HG02852 (cell line): ENCODE results near the gene PEAK3.
"Not testable (repeated sequence)": the region's sequence is repeated elsewhere in the genome, so short reads cannot be mapped to it uniquely, and the experiment has no call there.

ENCODE experiments used
- ATAC-seq: cut with Tn5 transposase; IDR thresholded peaks from one replicate; pipeline ENCODE4 v1.9.1; 2021; ENCODE audit warnings: mild to moderate bottlenecking, moderate library complexity; ENCODE audit not compliant: unreplicated experiment

PEAK3 gene

GRCh38 chr19:2289714-2290435 is 7.9 kb upstream of the PEAK3 start:
- no peak for ATAC-seq

- ATAC-seq = no peak
Observed at GRCh38 chr19:2288818-2289713, 7.1 kb upstream of the PEAK3 start.

GRCh38 chr19:2288338-2288817 is 6.4 kb upstream of the PEAK3 start:
- ATAC-seq = no peak

- ATAC-seq = no peak
Observed at GRCh38 chr19:2287585-2288337, 5.8 kb upstream of the PEAK3 start.

GRCh38 chr19:2286402-2287140 is 4.6 kb upstream of the PEAK3 start:
- no peak for ATAC-seq

- ATAC-seq = no peak
Observed at GRCh38 chr19:2283835-2284507, 2.0 kb upstream of the PEAK3 start.

GRCh38 chr19:2282862-2283237 is 875 bp upstream of the PEAK3 start:
- no peak for ATAC-seq

GRCh38 chr19:2281265-2282061 is 512 bp downstream of the PEAK3 start:
- not testable (repeated sequence) for ATAC-seq

- ATAC-seq = no peak
Observed at GRCh38 chr19:2280633-2281264, 1.2 kb downstream of the PEAK3 start.

- ATAC-seq = no peak
Observed at GRCh38 chr19:2278459-2279158, 3.4 kb downstream of the PEAK3 start.

GRCh38 chr19:2277138-2277537 is 4.8 kb downstream of the PEAK3 start:
- no peak for ATAC-seq

DNA sequence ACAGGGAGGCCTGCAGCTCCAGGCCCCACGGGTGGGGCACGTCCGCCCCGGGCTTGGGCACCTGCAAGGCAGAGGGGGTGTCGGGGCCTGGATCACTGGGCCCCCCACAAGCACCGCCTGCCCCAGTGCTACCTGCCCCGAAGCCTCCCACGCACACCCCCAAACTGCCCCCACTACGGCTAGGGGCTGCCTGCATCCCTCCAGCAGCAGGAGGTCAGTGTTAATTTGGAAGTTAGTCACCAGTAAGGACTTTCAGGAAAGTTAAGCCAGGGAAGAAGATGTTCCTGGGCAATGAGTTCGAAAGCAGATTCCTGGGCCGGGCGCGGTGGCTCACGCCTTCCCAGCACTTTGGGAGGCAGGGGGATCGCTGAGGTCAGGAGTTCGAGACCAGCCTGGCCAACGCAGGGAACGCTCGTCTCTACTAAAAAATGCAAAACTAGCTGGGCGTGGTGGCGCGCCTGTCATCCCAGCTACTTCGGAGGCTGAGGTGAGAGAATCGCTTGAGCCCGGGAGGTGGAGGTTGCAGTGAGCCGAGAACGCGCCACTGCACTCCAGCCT is 5.5 kb downstream of the PEAK3 start:
- no peak for ATAC-seq

GRCh38 chr19:2275588-2276428 is 6.2 kb downstream of the PEAK3 start:
- no peak for ATAC-seq

DNA sequence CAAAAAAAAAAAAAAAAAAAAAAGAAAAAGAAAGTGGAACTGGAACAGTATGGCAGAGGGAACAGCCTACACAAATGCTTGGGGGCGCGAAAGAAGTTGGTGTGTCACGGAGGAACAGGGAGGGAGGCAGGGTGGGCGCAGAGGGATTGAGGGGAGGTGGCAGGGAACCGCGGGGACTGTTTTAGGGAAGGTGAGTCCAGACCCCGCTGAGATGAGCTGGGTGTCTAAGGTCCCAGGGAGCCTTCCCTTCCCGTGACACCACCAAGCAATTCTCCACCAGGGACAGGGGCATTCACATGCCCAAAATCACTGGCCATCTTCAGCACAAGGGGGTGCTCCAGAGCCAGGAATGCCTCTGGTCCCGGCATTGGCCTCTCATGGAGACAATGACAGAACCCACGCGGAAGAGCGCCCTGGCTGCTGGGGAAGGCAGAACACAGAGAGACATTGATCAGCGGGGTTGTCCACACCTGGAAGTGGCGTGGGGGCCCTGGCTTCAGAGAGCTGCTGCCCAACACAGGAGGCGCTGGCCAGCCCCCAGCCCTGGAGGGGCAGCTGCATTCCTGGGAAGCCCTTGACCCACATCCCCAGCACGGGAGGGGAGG is 6.9 kb downstream of the PEAK3 start:
- ATAC-seq = no peak

GRCh38 chr19:2274185-2274711 is 7.7 kb downstream of the PEAK3 start:
- no peak for ATAC-seq
